Measurements from ENCODE around the gene ADAM12.

ADAM12 gene

DNA sequence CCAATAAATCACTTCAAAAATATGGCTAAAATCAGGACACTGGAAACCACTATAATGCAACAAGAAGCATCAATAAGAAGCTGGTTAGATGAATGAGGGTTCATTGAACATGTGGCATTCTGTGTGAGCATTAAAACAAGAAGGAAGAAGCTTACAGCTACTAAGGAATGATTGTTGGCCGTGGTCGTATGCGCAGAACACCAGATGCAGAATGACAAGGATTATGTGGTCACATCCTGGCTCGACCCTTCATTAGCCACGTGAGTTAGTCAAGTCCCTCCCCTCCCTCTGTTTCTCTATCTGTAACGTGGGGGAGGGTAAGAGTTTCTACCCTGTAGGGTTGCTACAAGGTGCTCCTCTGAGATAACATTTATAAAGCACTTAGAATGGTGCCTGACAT, 174.3 kb downstream of the ADAM12 start:
- Histone ChIP-seq H3K27ac (ENCODE audit: low read depth, low read length) (no peak overlapping the region), H3K9ac (ENCODE audit: low read length) (no peak overlapping the region), H3K4me3 (ENCODE audit: low read length) (no peak overlapping the region), H3K36me3 (ENCODE audit: control insufficient read depth, insufficient read depth, low read length) (no peaks in the 10 kb centered on the region), H3K27me3 (ENCODE audit: control insufficient read depth, insufficient read depth, low read length) (no peaks in the 10 kb centered on the region), H3K4me1 (ENCODE audit: control insufficient read depth, insufficient read depth, low read length) (no peaks in the 10 kb centered on the region)

DNA sequence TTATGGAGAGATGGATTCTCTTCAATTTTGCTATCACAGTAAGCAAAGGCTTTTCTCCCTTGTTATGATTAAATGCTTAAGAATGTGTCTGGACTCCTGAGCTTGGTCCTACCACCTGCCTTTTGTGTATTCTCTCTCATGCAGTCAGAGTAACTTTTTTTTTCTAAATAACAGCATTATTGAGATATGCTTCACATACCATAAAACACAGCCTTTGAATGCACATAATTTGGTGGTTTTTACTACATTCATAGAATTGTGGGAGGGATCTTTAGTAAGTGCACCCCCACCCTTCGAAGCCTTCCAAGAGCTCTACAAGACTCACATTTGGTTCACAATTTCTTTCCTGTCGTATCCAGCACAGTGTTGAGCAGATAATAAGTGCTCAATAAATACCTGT, 175.5 kb downstream of the ADAM12 start:
- H3K9ac ChIP-seq (ENCODE audit: low read length), result no peak overlapping the region
- no peak overlapping the region for H3K4me3 ChIP-seq (ENCODE audit: low read length)
- no peaks in the 10 kb centered on the region for H3K36me3 ChIP-seq (ENCODE audit: control insufficient read depth, insufficient read depth, low read length)
- H3K4me1 ChIP-seq (ENCODE audit: control insufficient read depth, insufficient read depth, low read length), result no peaks in the 10 kb centered on the region
- H3K27me3 ChIP-seq (ENCODE audit: control insufficient read depth, insufficient read depth, low read length), result no peaks in the 10 kb centered on the region
- H3K27ac ChIP-seq (ENCODE audit: low read depth, low read length), result no peak overlapping the region

DNA sequence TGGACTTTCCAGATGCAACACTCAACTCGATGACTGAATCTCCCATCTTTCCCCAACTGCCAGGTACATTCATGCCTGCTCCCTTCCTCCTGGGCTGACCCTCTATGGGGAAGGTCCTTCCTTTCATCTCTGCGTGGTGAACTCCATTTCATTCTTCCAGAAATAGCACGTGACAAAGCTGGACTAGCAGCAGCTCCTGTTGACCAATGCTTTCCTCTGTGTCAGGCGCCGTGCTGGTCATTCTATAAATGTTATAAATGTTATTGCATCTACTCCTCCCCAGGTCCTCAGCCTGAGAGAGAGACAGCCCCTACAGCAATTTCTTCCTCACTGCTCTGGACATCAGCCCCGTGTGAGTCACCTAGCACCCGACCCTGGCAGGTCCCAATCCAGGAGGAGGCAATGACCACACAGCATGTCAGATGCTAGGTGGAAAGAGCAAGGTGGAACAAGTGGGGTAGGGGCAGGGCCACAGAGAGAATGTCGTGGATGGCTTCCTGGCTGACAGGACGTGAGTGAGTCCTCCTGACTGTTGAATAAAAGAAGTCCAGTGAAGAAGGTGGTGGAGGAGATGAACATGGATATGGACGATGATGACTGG, 178.1 kb downstream of the ADAM12 start:
- Histone ChIP-seq H3K4me1 (ENCODE audit: control insufficient read depth, insufficient read depth, low read length) (no peaks in the 10 kb centered on the region), H3K9ac (ENCODE audit: low read length) (no peak overlapping the region), H3K27me3 (ENCODE audit: control insufficient read depth, insufficient read depth, low read length) (no peaks in the 10 kb centered on the region), H3K36me3 (ENCODE audit: control insufficient read depth, insufficient read depth, low read length) (no peaks in the 10 kb centered on the region), H3K27ac (ENCODE audit: low read depth, low read length) (no peak overlapping the region), H3K4me3 (ENCODE audit: low read length) (no peak overlapping the region)

DNA sequence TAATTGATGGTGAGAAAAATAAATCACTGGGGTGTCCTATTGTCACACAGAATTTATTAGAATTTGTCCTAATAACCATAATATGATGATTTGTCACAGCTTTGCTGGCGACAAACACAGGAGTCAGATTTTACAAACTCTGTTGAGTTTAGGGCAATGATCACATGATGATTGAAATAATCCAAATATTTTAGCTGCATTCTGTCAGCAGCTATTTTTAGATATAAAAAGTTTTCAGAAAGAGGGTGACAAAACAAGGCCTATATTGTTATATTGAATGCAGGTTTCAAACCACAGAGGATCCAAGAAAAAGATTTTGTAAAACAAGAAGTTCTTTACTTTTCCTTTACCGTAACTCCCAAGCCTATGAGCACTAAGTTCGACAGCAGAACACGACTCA, 178.8 kb downstream of the ADAM12 start:
- H3K4me1 ChIP-seq (ENCODE audit: control insufficient read depth, insufficient read depth, low read length), result no peaks in the 10 kb centered on the region
- H3K27me3 ChIP-seq (ENCODE audit: control insufficient read depth, insufficient read depth, low read length), result no peaks in the 10 kb centered on the region
- no peaks in the 10 kb centered on the region for H3K36me3 ChIP-seq (ENCODE audit: control insufficient read depth, insufficient read depth, low read length)
- no peak overlapping the region for H3K4me3 ChIP-seq (ENCODE audit: low read length)
- H3K9ac ChIP-seq (ENCODE audit: low read length), result no peak overlapping the region
- no peak overlapping the region for H3K27ac ChIP-seq (ENCODE audit: low read depth, low read length)

DNA sequence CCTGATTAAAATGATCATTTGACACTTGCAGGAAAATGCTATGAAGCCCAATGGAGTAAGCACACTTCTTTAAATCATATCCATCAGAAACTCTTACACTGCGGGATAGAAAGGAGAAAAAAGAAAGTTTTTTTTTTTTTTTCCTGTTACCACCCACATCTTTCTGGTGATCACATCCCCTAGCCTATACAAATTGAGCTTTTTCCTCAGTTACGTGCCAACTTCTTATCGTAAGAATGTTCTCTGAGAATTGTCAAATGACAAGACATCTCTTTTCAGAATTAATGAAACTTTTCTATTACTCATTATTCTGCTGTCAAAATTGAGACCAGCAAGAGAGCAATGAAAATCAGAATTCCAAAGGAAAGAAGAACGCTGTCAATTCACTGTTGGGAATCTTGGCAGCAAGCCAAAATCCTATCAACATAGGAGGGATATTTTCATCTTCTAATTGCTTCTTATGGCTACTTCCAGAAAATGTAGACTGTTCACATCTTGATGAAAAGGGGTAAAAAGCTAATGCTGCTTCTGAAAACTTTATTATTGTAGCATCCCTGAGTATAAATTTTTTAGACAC, 179.5 kb downstream of the ADAM12 start:
- H3K27ac ChIP-seq (ENCODE audit: low read depth, low read length), result no peak overlapping the region
- H3K4me1 ChIP-seq (ENCODE audit: control insufficient read depth, insufficient read depth, low read length), result no peaks in the 10 kb centered on the region
- H3K27me3 ChIP-seq (ENCODE audit: control insufficient read depth, insufficient read depth, low read length), result no peaks in the 10 kb centered on the region
- no peak overlapping the region for H3K4me3 ChIP-seq (ENCODE audit: low read length)
- no peaks in the 10 kb centered on the region for H3K36me3 ChIP-seq (ENCODE audit: control insufficient read depth, insufficient read depth, low read length)
- no peak overlapping the region for H3K9ac ChIP-seq (ENCODE audit: low read length)

DNA sequence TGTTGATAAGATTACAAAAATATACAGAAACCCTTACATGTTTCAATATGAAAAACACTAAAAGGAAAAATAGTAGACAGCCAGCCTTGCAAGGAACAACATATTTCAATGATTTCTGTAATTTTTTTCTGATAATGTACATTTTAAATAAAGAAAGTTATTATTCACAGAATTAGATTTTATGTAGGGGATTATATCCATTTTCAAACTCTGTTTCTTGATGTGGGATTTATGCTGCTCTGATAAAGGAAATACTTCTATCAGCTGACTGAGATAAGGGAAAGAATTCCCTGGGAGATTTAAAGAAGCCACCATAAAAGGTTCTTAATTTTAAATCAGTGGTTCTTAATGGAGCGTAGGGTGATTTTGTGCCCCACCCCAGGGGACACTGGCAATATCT, 180.4 kb downstream of the ADAM12 start:
- Histone ChIP-seq H3K4me1 (ENCODE audit: control insufficient read depth, insufficient read depth, low read length) (no peaks in the 10 kb centered on the region), H3K36me3 (ENCODE audit: control insufficient read depth, insufficient read depth, low read length) (no peaks in the 10 kb centered on the region)

DNA sequence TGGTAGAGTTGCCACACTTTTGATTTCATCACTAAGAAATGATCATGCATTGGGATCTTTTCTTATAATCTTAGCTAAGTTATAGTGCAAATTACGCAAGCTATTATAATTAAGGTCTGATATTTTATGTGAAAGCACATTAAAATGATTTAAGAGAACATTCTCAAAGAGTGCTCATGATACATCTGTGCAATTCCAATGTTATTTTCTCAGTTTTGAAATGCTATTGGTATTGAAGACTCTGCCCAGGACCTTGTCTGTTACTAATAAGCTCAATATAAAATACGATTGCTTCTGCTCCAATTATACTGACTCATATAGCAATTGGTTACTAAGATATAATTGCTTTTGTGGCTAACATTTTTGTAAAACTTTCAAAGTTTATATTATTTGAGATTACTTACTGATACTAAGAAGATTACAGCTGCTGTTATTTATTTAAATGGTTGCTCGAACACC, 180.9 kb downstream of the ADAM12 start:
- Histone ChIP-seq H3K4me3 (ENCODE audit: low read length) (no peak overlapping the region), H3K36me3 (ENCODE audit: control insufficient read depth, insufficient read depth, low read length) (no peaks in the 10 kb centered on the region), H3K27me3 (ENCODE audit: control insufficient read depth, insufficient read depth, low read length) (no peaks in the 10 kb centered on the region), H3K4me1 (ENCODE audit: control insufficient read depth, insufficient read depth, low read length) (no peaks in the 10 kb centered on the region), H3K9ac (ENCODE audit: low read length) (no peak overlapping the region), H3K27ac (ENCODE audit: low read depth, low read length) (no peak overlapping the region)

More for the DNA sequence above, 180.4 kb downstream of the ADAM12 start:
- Histone ChIP-seq H3K9ac (ENCODE audit: low read length) (no peak overlapping the region), H3K4me3 (ENCODE audit: low read length) (no peak overlapping the region), H3K27ac (ENCODE audit: low read depth, low read length) (no peak overlapping the region), H3K27me3 (ENCODE audit: control insufficient read depth, insufficient read depth, low read length) (no peaks in the 10 kb centered on the region)

DNA sequence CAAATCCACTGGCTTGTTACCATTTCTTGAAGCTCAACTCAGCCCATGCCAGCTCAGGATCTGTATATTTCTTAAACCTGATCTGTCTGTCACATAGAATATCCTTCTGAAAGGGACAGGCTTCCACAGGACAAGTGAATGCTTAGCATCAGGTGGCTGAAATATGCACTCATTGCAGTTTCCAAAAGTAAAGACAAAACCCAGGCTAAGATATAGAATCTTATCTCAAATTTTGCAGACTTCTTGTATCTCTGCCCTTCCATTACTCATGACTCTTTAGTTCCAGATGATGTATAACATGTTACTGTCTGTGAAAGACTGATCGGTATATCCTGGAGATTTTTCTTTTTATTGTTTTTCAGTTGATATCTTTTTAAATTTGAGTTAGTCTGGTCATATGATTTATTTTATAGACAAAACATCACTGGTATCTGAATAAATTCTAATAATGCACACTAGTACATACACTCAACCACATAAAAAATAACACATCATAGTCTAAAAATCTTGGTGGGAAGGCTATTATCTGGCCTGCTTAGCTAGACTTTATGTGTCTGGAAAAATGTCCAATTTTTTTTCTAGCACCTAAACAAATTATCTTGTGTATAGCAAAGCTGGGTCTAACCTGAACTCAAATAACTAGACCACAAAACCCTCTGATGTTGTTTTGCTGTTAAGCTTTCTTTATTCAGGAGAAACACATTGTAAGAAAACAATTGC, 182.6 kb downstream of the ADAM12 start:
- Histone ChIP-seq H3K4me1 (ENCODE audit: control insufficient read depth, insufficient read depth, low read length) (no peaks in the 10 kb centered on the region), H3K4me3 (ENCODE audit: low read length) (no peak overlapping the region), H3K36me3 (ENCODE audit: control insufficient read depth, insufficient read depth, low read length) (no peaks in the 10 kb centered on the region), H3K27ac (ENCODE audit: low read depth, low read length) (no peak overlapping the region), H3K9ac (ENCODE audit: low read length) (no peak overlapping the region), H3K27me3 (ENCODE audit: control insufficient read depth, insufficient read depth, low read length) (no peaks in the 10 kb centered on the region)

DNA sequence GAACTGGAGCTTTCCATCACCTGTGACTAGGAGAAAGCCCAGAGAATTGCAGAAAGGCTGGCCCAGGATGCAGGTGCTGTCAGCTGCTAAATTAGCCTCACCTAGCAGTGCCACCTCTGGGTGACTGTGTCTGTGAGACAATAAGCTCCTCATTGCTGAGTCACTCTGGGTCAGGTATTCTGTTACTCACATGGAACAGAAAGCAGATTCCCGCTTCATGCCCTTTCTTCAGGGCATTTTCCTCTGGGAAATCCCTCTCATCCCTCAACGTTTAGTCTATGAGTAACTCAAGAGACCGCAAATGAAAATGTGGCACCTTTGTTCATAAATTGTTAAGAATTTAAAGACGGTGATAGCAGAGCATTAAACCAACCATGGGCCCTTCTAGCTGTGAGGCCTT, 184.0 kb downstream of the ADAM12 start:
- H3K36me3 ChIP-seq (ENCODE audit: control insufficient read depth, insufficient read depth, low read length), result no peaks in the 10 kb centered on the region
- H3K4me3 ChIP-seq (ENCODE audit: low read length), result no peak overlapping the region
- no peak overlapping the region for H3K27ac ChIP-seq (ENCODE audit: low read depth, low read length)
- H3K4me1 ChIP-seq (ENCODE audit: control insufficient read depth, insufficient read depth, low read length), result no peaks in the 10 kb centered on the region
- H3K9ac ChIP-seq (ENCODE audit: low read length), result no peak overlapping the region
- H3K27me3 ChIP-seq (ENCODE audit: control insufficient read depth, insufficient read depth, low read length), result no peaks in the 10 kb centered on the region

DNA sequence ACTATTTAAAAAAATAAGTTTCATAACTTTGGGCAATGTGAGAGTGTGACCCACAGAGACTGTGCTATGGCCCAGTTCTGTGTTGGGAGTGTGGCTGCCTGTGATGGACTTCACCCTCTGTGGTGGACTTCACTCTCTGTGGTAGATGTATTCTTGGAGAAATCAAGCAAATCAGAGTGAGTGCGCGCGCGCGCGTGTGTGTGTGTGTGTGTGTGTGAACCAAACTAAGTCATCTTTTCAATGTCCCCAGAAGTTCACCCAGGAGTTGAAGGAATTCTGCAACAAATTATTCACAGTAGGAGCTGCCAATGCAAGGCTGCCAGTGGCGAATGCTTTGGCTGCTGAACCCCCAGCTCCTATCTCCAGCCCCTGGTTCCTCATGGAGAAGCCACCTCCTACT, 184.5 kb downstream of the ADAM12 start:
- Histone ChIP-seq H3K36me3 (ENCODE audit: control insufficient read depth, insufficient read depth, low read length) (no peaks in the 10 kb centered on the region), H3K9ac (ENCODE audit: low read length) (no peak overlapping the region), H3K27me3 (ENCODE audit: control insufficient read depth, insufficient read depth, low read length) (no peaks in the 10 kb centered on the region), H3K4me3 (ENCODE audit: low read length) (no peak overlapping the region), H3K27ac (ENCODE audit: low read depth, low read length) (no peak overlapping the region), H3K4me1 (ENCODE audit: control insufficient read depth, insufficient read depth, low read length) (no peaks in the 10 kb centered on the region)

DNA sequence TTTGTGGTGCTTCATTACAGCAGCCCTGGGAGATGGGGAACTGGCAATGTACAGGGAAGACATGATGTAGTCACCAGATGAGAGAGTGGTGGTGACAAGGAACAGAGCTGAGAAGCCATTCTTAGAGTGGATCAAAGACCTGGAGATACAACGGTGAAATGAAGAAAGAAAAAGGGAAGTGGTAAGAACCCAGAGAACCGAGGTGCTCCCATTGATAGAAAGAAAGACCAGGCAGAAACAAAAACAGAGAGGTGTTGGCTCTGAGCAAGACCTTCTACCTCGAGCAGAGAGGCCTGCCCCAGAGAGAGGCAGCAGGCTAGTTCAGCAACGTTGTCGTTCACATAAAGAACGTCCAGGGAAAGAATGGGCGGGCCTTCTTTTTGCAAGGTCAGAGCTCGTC, 186.7 kb downstream of the ADAM12 start:
- H3K4me1 ChIP-seq (ENCODE audit: control insufficient read depth, insufficient read depth, low read length), result no peaks in the 10 kb centered on the region
- no peaks in the 10 kb centered on the region for H3K27me3 ChIP-seq (ENCODE audit: control insufficient read depth, insufficient read depth, low read length)
- H3K4me3 ChIP-seq (ENCODE audit: low read length), result no peak overlapping the region
- no peaks in the 10 kb centered on the region for H3K36me3 ChIP-seq (ENCODE audit: control insufficient read depth, insufficient read depth, low read length)
- H3K9ac ChIP-seq (ENCODE audit: low read length), result no peak overlapping the region
- H3K27ac ChIP-seq (ENCODE audit: low read depth, low read length), result no peak overlapping the region

DNA sequence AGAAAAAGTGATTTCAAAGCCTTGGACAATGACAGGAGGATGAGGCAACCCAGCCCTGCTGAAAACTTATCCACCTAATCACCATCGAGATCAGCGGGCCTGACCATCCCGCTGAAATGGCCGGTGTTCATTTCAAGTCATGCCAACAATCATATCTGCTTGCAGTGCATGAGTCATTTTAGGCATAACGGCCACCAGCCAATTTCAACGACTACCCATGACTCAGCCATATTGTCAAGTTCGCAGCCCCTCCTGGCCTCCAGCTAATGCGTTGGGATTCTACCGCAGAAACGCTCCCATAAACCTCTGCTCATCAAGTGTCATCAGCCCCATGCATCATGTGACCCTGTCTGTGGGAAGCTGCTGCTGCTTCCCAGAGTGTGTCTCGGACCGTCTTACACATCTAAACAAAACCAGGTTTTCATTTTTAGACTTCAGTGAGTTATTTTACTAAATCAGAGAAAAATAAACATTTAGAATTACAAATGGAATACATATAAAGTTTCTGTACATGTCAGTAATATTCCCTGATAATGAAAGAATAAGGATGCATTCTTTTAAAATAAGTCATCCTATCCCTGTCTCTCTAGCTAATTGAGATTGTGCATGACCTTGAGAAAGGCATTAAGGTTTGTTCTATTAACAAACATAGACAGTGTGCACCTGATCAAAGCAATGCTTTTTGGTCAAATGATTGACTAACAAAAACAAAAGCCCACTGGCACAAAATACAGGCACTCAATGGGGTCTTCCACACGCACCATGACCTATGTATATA, 188.9 kb downstream of the ADAM12 start:
- no peak overlapping the region for H3K27ac ChIP-seq (ENCODE audit: low read depth, low read length)

More for the DNA sequence above, 188.9 kb downstream of the ADAM12 start:
- H3K27me3 ChIP-seq (ENCODE audit: control insufficient read depth, insufficient read depth, low read length), result no peaks in the 10 kb centered on the region
- no peaks in the 10 kb centered on the region for H3K36me3 ChIP-seq (ENCODE audit: control insufficient read depth, insufficient read depth, low read length)
- no peak overlapping the region for H3K4me3 ChIP-seq (ENCODE audit: low read length)
- H3K9ac ChIP-seq (ENCODE audit: low read length), result no peak overlapping the region
- H3K4me1 ChIP-seq (ENCODE audit: control insufficient read depth, insufficient read depth, low read length), result no peaks in the 10 kb centered on the region

Data from rectal smooth muscle tissue (tissue), 1 donor.